ENCODE results near the gene NEUROG2. TPM values are rescaled to one million over a fixed set of nuclear protein-coding genes. Genes with fewer than 3 reads are reported as not detected.
A peak's percentile ranks its signal among the peaks of the same experiment; 100 is the strongest.

The NEUROG2 gene
- total and polyA plus RNA-seq, 9 of the 15 experiments (the other 6 are each of a cell fraction or from before 2014, with no cell fraction given): 0.07 TPM; not detected in 7

- no peak for TF ChIP-seq ZBTB40 (IDR thresholded peaks at IDR 0.05)
- no peak for TF ChIP-seq ZBTB40 (CRISPR knock-in tag; IDR thresholded peaks at IDR 0.05)
- no peak for TF ChIP-seq PPARD (CRISPR knock-in tag; IDR thresholded peaks at IDR 0.05)
- TF ChIP-seq CTCF (IDR thresholded peaks at IDR 0.05 in 2 of 3, conservative IDR thresholded peaks at IDR 0.05 in 1 of 3; ENCODE audit: insufficient read depth in 2 of 3, low read depth in 1 of 3, low read length in 3 of 3): peak; percentile 81 to 96 (median 87)
- no peak for TF ChIP-seq ZSCAN29 (IDR thresholded peaks at IDR 0.05)
- 0 out of 4 replicates have a peak, but pooled peaks of 1 of the 2 experiments have one; percentile 29 for TF ChIP-seq SRF (CRISPR knock-in tag; IDR thresholded peaks at IDR 0.05)
- TF ChIP-seq HMGN3 (IDR thresholded peaks at IDR 0.05; ENCODE audit: borderline replicate concordance, extremely low read depth, insufficient read length, low read depth, low read length): peak; percentile 50
- peak in 2 of 3 experiments; percentile 34 to 44 for TF ChIP-seq YY1 (IDR thresholded peaks at IDR 0.05; ENCODE audit: borderline replicate concordance in 1 of 3, control insufficient read depth in 1 of 3, extremely low read depth in 1 of 3, insufficient read depth in 3 of 3, insufficient read length in 1 of 3, insufficient replicate concordance in 2 of 3, low read depth in 1 of 3, low read length in 2 of 3)
- TF ChIP-seq HMGXB4 (CRISPR knock-in tag; IDR thresholded peaks at IDR 0.05): no peak
- TF ChIP-seq ELF4 (CRISPR knock-in tag; IDR thresholded peaks at IDR 0.05): no peak
Measured at GRCh38 chr4:112523764-112524505, 8.0 kb upstream of the NEUROG2 start (continued).

All from K562 (cell line).